ACC112 (cell line): ENCODE results near the gene MAGI2.
"Not testable (repeated sequence)": the region's sequence is repeated elsewhere in the genome, so short reads cannot be mapped to it uniquely, and the experiment has no call there.

Experiments
- H2AFZ ChIP-seq: fragments of 200-600 bp; sonication (generic); one replicate; pipeline ENCODE4 v1.6.0; 2017; ENCODE audit warnings: antibody characterized with exemption, low read length; ENCODE audit not compliant: unreplicated experiment
- H3K27ac ChIP-seq: fragments of 200-600 bp; sonication (generic); 2 replicates; pipeline ENCODE4 v1.5.1; 2014; ENCODE audit warnings: low read depth, mild to moderate bottlenecking, antibody characterized with exemption, low read length, moderate library complexity
- H3K27me3 ChIP-seq: fragments of 200-600 bp; sonication (generic); 2 replicates; pipeline ENCODE4 v1.6.1; 2014; ENCODE audit warnings: mild to moderate bottlenecking, antibody characterized with exemption, low read length, moderate library complexity, mixed read lengths; ENCODE audit not compliant: insufficient read depth
- H3K36me3 ChIP-seq: fragments of 200-600 bp; sonication (generic); 2 replicates; pipeline ENCODE4 v1.6.1; 2016; ENCODE audit warnings: mild to moderate bottlenecking, antibody characterized with exemption, low read length, moderate library complexity, mixed read lengths; ENCODE audit not compliant: insufficient read depth
- H3K4me1 ChIP-seq: fragments of 200-600 bp; sonication (generic); one replicate; pipeline ENCODE4 v1.6.1; 2016; ENCODE audit warnings: low read length, mixed read lengths; ENCODE audit not compliant: insufficient read depth, unreplicated experiment, control insufficient read depth
- H3K4me3 ChIP-seq: fragments of 200-600 bp; sonication (generic); 2 replicates; pipeline ENCODE4 v1.5.1; 2014; ENCODE audit warnings: mild to moderate bottlenecking, low read depth, low read length
- H3K79me2 ChIP-seq: fragments of 200-600 bp; sonication (generic); one replicate; pipeline ENCODE4 v1.6.0; 2016; ENCODE audit warnings: low read length; ENCODE audit not compliant: control insufficient read depth, unreplicated experiment, insufficient read depth

The MAGI2 gene

GRCh38 chr7:78521961-78522360 lies 931.5 kb downstream of the MAGI2 start:
- Histone ChIP-seq H3K4me1 (no peaks in the 10 kb centered on the region), H3K4me3 (no peak overlapping the region), H3K27me3 (no peaks in the 10 kb centered on the region), H3K27ac (no peak overlapping the region), H3K79me2 (no peaks in the 10 kb centered on the region), H2AFZ (no peak overlapping the region), H3K36me3 (no peaks in the 10 kb centered on the region)

- H3K27ac ChIP-seq, result no peak overlapping the region
- no peaks in the 10 kb centered on the region for H3K4me1 ChIP-seq
- H2AFZ ChIP-seq, result no peak overlapping the region
- no peaks in the 10 kb centered on the region for H3K36me3 ChIP-seq
- no peaks in the 10 kb centered on the region for H3K27me3 ChIP-seq
- no peaks in the 10 kb centered on the region for H3K79me2 ChIP-seq
- no peak overlapping the region for H3K4me3 ChIP-seq
Observed at GRCh38 chr7:78516450-78516849, 937.0 kb downstream of the MAGI2 start.

GRCh38 chr7:78514634-78515033 lies 938.8 kb downstream of the MAGI2 start:
- Histone ChIP-seq H2AFZ (no peak overlapping the region), H3K27ac (no peak overlapping the region), H3K36me3 (no peaks in the 10 kb centered on the region)

GRCh38 chr7:78510580-78511188 lies 942.8 kb downstream of the MAGI2 start:
- Histone ChIP-seq H3K36me3 (no peaks in the 10 kb centered on the region), H3K79me2 (no peaks in the 10 kb centered on the region), H3K27me3 (no peaks in the 10 kb centered on the region), H3K27ac (no peak overlapping the region), H3K4me1 (no peaks in the 10 kb centered on the region), H3K4me3 (no peak overlapping the region), H2AFZ (no peak overlapping the region)

More at GRCh38 chr7:78514634-78515033, 938.8 kb downstream of the MAGI2 start:
- H3K27me3 ChIP-seq, result no peaks in the 10 kb centered on the region
- H3K4me3 ChIP-seq, result no peak overlapping the region
- no peaks in the 10 kb centered on the region for H3K79me2 ChIP-seq
- H3K4me1 ChIP-seq, result no peaks in the 10 kb centered on the region

GRCh38 chr7:78503301-78503700 lies 950.2 kb downstream of the MAGI2 start:
- not testable (repeated sequence) for H3K4me3 ChIP-seq, H3K36me3 ChIP-seq, H2AFZ ChIP-seq, H3K79me2 ChIP-seq, H3K27ac ChIP-seq, H3K4me1 ChIP-seq, H3K27me3 ChIP-seq

- Histone ChIP-seq H3K79me2 (no peaks in the 10 kb centered on the region), H3K4me3 (no peak overlapping the region), H2AFZ (no peak overlapping the region), H3K27me3 (no peaks in the 10 kb centered on the region), H3K36me3 (no peaks in the 10 kb centered on the region), H3K27ac (no peak overlapping the region), H3K4me1 (peaks cover 10% of the 10 kb centered on the region)
Observed at GRCh38 chr7:78501064-78501463, 952.4 kb downstream of the MAGI2 start.

GRCh38 chr7:78499971-78500370 lies 953.5 kb downstream of the MAGI2 start:
- H2AFZ ChIP-seq, result no peak overlapping the region
- H3K27ac ChIP-seq, result no peak overlapping the region
- no peaks in the 10 kb centered on the region for H3K27me3 ChIP-seq
- no peaks in the 10 kb centered on the region for H3K79me2 ChIP-seq
- H3K4me1 ChIP-seq, result peaks cover 10% of the 10 kb centered on the region
- no peak overlapping the region for H3K4me3 ChIP-seq
- no peaks in the 10 kb centered on the region for H3K36me3 ChIP-seq

- Histone ChIP-seq H3K79me2 (no peaks in the 10 kb centered on the region), H2AFZ (no peak overlapping the region)
Observed at GRCh38 chr7:78499283-78499682, 954.2 kb downstream of the MAGI2 start.

GRCh38 chr7:78497728-78498427 lies 955.6 kb downstream of the MAGI2 start:
- Histone ChIP-seq H3K4me3 (no peak overlapping the region), H3K27ac (no peak overlapping the region), H3K79me2 (no peaks in the 10 kb centered on the region), H3K4me1 (peaks cover 10% of the 10 kb centered on the region), H3K36me3 (no peaks in the 10 kb centered on the region), H3K27me3 (no peaks in the 10 kb centered on the region), H2AFZ (no peak overlapping the region)

More at GRCh38 chr7:78499283-78499682, 954.2 kb downstream of the MAGI2 start:
- Histone ChIP-seq H3K4me1 (peaks cover 10% of the 10 kb centered on the region), H3K27me3 (no peaks in the 10 kb centered on the region), H3K36me3 (no peaks in the 10 kb centered on the region), H3K4me3 (no peak overlapping the region), H3K27ac (no peak overlapping the region)

GRCh38 chr7:78496096-78496630 lies 957.3 kb downstream of the MAGI2 start:
- no peak overlapping the region for H3K27ac ChIP-seq
- H3K4me1 ChIP-seq, result peaks cover 10% of the 10 kb centered on the region
- no peak overlapping the region for H2AFZ ChIP-seq
- H3K4me3 ChIP-seq, result no peak overlapping the region
- no peaks in the 10 kb centered on the region for H3K27me3 ChIP-seq
- H3K36me3 ChIP-seq, result no peaks in the 10 kb centered on the region
- H3K79me2 ChIP-seq, result no peaks in the 10 kb centered on the region

GRCh38 chr7:78493401-78493800 lies 960.1 kb downstream of the MAGI2 start:
- no peaks in the 10 kb centered on the region for H3K4me1 ChIP-seq

More at GRCh38 chr7:78493401-78493800, 960.1 kb downstream of the MAGI2 start:
- H3K4me3 ChIP-seq, result no peak overlapping the region
- H3K36me3 ChIP-seq, result no peaks in the 10 kb centered on the region
- no peaks in the 10 kb centered on the region for H3K27me3 ChIP-seq
- no peaks in the 10 kb centered on the region for H3K79me2 ChIP-seq
- H2AFZ ChIP-seq, result no peak overlapping the region
- H3K27ac ChIP-seq, result no peak overlapping the region
